H54 (cell line): Measurements from ENCODE around the gene CHD1.
A peak's percentile ranks its signal among the peaks of the same experiment; 100 is the strongest.

Experiments
- DNase-seq: peaks from one replicate; pipeline ENCODE4 v3.0.0; 2011; ENCODE audit warnings: low spot score, mixed read lengths; ENCODE audit not compliant: insufficient read length
- FAIRE-seq: peaks from 3 replicates; lab custom pipeline; 2011; peaks lifted over from hg19 to GRCh38; lab: Jason Lieb, UNC
- POLR2A ChIP-seq: IDR thresholded peaks from 2 replicates; pipeline ENCODE4 v1.6.1; 2011; ENCODE audit warnings: low read depth, mild to moderate bottlenecking, low read length

The CHD1 gene

DNA sequence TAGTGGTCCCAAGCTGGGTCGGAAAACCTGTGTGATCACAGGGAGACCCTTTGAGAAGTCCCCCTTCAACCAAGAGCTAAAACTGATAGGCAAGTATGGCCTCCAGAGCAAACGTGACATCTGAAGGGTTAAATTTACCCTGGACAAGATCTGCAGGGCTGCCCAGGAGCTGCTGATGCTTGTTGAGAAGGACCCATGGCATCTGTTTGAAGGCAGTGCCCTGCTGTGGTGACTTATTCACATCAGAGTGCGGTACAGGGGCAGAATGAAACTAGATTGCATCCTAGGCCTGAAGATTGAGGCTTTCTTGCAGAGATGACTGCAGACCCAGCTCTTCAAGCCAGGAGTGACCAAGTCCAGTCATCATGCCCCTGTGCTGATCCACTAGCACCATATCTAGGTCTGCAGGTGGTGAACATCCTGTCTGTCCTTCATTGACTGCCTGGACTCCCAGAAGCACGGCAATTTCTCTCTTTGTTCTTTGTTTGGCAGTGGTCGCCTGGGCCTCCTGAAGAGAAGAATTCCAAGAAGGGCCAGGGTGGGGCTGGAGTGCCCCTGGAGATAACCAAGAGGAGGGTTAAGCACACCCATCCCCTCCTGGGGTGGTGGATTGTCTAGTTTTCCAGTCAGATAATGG lies 25.7 kb upstream of the CHD1 start:
- FAIRE-seq: no peak
- TF ChIP-seq POLR2A: no peak
- DNase-seq: no peak

- no peak for TF ChIP-seq POLR2A
- FAIRE-seq: no peak
- DNase-seq: no peak
These were observed 14.0 kb upstream of the CHD1 start for GRCh38 chr5:98942847-98943246.

GRCh38 chr5:98941131-98941883 lies 12.5 kb upstream of the CHD1 start:
- TF ChIP-seq POLR2A: no peak
- no peak for DNase-seq
- FAIRE-seq: no peak

- FAIRE-seq (no peak), DNase-seq (no peak)
- TF ChIP-seq POLR2A: no peak
These were observed 11.8 kb upstream of the CHD1 start for GRCh38 chr5:98940581-98940980.

DNA sequence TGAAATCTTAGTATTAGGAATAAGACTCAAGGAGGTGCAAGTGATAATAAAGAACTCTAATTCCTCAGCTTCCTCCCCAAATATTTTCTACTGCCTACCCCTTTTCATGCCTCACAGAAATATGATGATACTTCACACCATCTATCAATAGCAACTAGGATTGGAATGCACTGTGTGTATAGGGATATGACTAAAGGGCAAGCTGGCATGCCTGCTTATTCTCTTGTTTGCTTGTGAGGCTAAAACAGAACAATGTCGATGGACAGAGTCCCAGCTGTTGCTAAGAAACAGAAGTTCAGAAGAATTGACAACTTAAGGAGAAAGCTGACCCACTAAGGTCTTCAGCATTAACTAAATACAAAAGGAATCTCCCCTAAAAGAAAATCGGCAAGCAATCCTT lies 9.7 kb upstream of the CHD1 start:
- FAIRE-seq (peak; percentile 58), DNase-seq (no peak)
- no peak for TF ChIP-seq POLR2A

GRCh38 chr5:98936948-98937715 lies 8.3 kb upstream of the CHD1 start:
- FAIRE-seq: no peak
- no peak for TF ChIP-seq POLR2A

DNA sequence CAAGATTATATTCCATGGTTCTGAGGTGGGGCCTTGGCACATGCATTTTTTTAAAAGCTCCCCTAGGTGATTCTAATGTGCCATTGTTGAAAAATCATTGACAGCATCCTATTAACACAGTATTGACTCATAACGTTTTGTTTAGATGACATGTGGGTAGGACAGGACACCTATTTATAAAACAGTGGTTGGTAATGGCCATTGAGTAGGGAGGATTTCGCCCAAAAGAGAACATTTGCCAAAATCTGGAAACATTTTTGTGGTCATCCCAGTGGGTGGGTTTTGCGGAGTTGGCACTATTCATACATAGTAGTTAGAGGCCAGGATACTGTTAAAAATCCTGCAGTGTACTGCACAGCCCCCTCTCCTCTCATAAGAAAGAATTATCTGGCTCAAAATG lies 6.4 kb upstream of the CHD1 start:
- DNase-seq (no peak), FAIRE-seq (peak; percentile 65)
- TF ChIP-seq POLR2A: no peak

More at GRCh38 chr5:98936948-98937715, 8.3 kb upstream of the CHD1 start:
- no peak for DNase-seq

DNA sequence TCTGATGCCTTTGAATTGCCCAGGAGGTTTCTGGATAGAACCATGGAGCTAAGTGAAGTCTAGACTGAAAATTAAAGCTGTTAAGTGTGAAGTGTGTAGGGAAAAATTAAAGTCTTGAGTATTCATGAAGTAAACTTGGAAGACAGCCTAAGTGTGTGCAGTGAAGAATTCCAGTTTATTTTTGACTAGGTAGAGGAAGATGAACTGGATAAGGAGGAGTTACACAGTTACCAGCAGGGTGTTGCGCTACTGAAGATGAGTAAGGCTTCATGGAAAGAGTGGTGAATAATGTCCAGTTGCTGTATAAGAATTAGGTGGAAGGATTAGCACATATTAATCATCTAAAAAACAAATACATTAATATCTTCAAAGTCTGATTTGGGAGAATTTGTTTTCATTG lies 5.7 kb upstream of the CHD1 start:
- DNase-seq (no peak), FAIRE-seq (peak; percentile 79)
- TF ChIP-seq POLR2A: no peak

GRCh38 chr5:98933445-98934072 lies 4.8 kb upstream of the CHD1 start:
- DNase-seq (no peak), FAIRE-seq (no peak)
- TF ChIP-seq POLR2A: no peak

GRCh38 chr5:98930972-98931762 lies 2.4 kb upstream of the CHD1 start:
- no peak for FAIRE-seq
- no peak for TF ChIP-seq POLR2A
- DNase-seq: no peak

DNA sequence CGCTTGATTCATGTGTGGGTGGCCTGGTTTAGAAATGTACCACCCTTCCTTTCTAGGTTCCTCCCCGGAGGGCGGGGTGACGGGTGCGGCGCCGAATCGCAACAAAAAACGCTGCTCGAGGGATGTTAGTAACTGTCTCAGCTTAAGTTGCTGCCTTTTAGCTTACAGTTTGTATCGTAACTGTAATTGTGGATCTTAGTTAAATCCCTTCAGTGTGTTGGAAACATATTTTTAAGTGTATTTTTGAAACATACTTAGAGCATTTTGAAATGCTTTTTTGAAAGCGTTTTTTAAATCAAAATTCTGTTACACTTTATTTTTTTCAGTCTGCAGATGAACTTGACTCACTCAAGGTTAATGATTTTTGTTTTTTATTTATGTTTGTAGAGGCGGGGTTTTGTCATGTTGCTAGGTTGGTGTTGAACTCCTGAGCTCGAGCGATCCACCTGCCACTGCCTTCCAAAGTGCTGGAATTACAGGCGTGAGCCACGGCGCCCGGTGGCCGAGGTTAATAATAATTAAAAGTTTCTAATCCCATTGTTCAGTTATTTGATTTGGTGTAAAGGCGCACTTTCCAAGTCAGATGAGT lies 997 bp upstream of the CHD1 start:
- FAIRE-seq: peak; percentile 97
- no peak for DNase-seq
- no peak for TF ChIP-seq POLR2A

GRCh38 chr5:98927989-98928872 lies 576 bp downstream of the CHD1 start:
- no peak for FAIRE-seq
- peak; percentile 5; the same call in 1 of the 2 replicates for TF ChIP-seq POLR2A

More at GRCh38 chr5:98927989-98928872, 576 bp downstream of the CHD1 start:
- DNase-seq: peak; percentile 42
